IMR-90 (cell line): Measurements from ENCODE around the gene TMEM231. TPM values are rescaled to one million over a fixed set of nuclear protein-coding genes. Genes with fewer than 3 reads are reported as not detected.
A peak's percentile ranks its signal among the peaks of the same experiment; 100 is the strongest.

ENCODE experiments used
- ATAC-seq: fragments of 200-7000 bp; cut with Tn5 transposase; 2 replicates; pipeline ENCODE4 v1.9.1; 2020; ENCODE audit warnings: low read depth, mild to moderate bottlenecking, moderate library complexity
- BruUV-seq: library from RNA; stranded (reverse); fragments of 400-500 nt; replicated peaks from 2 replicates; lab custom pipeline; 2021; lab: Mats Ljungman, UMichigan
- CTCF ChIA-PET: fragments of 300-600 bp; formaldehyde crosslinking; extraction: SDS; loops from one replicate; lab custom pipeline; 2021; ENCODE audit warnings: antibody characterized with exemption; lab: Yijun Ruan, JAX
- POLR2A ChIA-PET: fragments of 300-600 bp; sonication (Branson Sonifier 250); formaldehyde crosslinking; loops from one replicate; lab custom pipeline; 2022; ENCODE audit warnings: antibody characterized with exemption; ENCODE audit not compliant: unreplicated experiment; lab: Charles Lee
- DNase-seq: peaks from one replicate; pipeline ENCODE4 v3.0.0; 2013
- H2AFZ ChIP-seq: replicated peaks from 2 replicates; pipeline ENCODE3; 2013; ENCODE audit warnings: low read length, mild to moderate bottlenecking; ENCODE audit not compliant: poor library complexity
- H2AK5ac ChIP-seq: 2 replicates; pipeline ENCODE4 v1.6.1; 2013; ENCODE audit warnings: low read depth, low read length, inconsistent platforms
- H2AK9ac ChIP-seq: replicated peaks from 2 replicates; pipeline ENCODE3; 2013; ENCODE audit warnings: mild to moderate bottlenecking, low read depth, low read length, moderate library complexity; ENCODE audit not compliant: poor library complexity
- H2BK120ac ChIP-seq: 2 replicates; pipeline ENCODE4 v1.6.1; 2013; ENCODE audit warnings: low read depth, low read length, inconsistent platforms
- H2BK15ac ChIP-seq: 3 replicates; pipeline ENCODE4 v1.6.1; 2013; ENCODE audit warnings: low read depth, low read length, inconsistent platforms
- H2BK20ac ChIP-seq: 2 replicates; pipeline ENCODE4 v1.6.1; 2013; ENCODE audit warnings: low read depth, mild to moderate bottlenecking, inconsistent platforms, low read length, moderate library complexity
- H2BK5ac ChIP-seq: 2 replicates; pipeline ENCODE4 v1.6.1; 2013; ENCODE audit warnings: mild to moderate bottlenecking, low read depth, low read length, inconsistent platforms; ENCODE audit not compliant: poor library complexity, severe bottlenecking
- H3K14ac ChIP-seq: replicated peaks from 2 replicates; pipeline ENCODE4 v1.6.1; 2013; ENCODE audit warnings: low read depth, low read length, inconsistent platforms
- H3K18ac ChIP-seq: 2 replicates; pipeline ENCODE4 v1.6.1; 2013; ENCODE audit warnings: low read depth, low read length, control low read depth
- H3K23ac ChIP-seq: 2 replicates; pipeline ENCODE4 v1.6.1; 2013; ENCODE audit warnings: low read depth, low read length, inconsistent platforms
- H3K27ac ChIP-seq: 2 replicates; pipeline ENCODE4 v1.5.1; 2013; ENCODE audit warnings: mild to moderate bottlenecking, control low read depth, low read length; ENCODE audit not compliant: insufficient read depth
- H3K27me3 ChIP-seq: 2 replicates; pipeline ENCODE4 v1.6.1; 2013; ENCODE audit warnings: low read length; ENCODE audit not compliant: control insufficient read depth, insufficient read depth
- H3K36me3 ChIP-seq: 2 replicates; pipeline ENCODE4 v1.6.1; 2013; ENCODE audit warnings: low read length, mixed read lengths; ENCODE audit not compliant: control insufficient read depth, insufficient read depth
- H3K4ac ChIP-seq: 2 replicates; pipeline ENCODE4 v1.6.1; 2013; ENCODE audit warnings: low read depth, low read length, inconsistent platforms
- H3K4me1 ChIP-seq: 2 replicates; pipeline ENCODE4 v1.6.1; 2013; ENCODE audit warnings: low read length, mixed read lengths; ENCODE audit not compliant: control insufficient read depth, insufficient read depth
- H3K4me2 ChIP-seq: 2 replicates; pipeline ENCODE4 v1.6.1; 2013; ENCODE audit warnings: low read depth, mild to moderate bottlenecking, control low read depth, low read length, moderate library complexity
- H3K4me3 ChIP-seq: 2 replicates; pipeline ENCODE4 v1.5.1; 2013; ENCODE audit warnings: low read depth, mild to moderate bottlenecking, control low read depth, low read length, moderate library complexity; ENCODE audit not compliant: insufficient read depth
- H3K56ac ChIP-seq: 2 replicates; pipeline ENCODE4 v1.6.1; 2013; ENCODE audit warnings: low read length, inconsistent platforms; ENCODE audit not compliant: insufficient read depth; ENCODE audit errors: extremely low read depth
- H3K79me1 ChIP-seq, 2 experiments: 2 replicates each; pipeline ENCODE4 v1.6.1; 2013; ENCODE audit warnings: low read length in 2 of 2, inconsistent platforms in 1 of 2, low read depth in 1 of 2
- H3K9ac ChIP-seq: 2 replicates; pipeline ENCODE4 v1.6.1; 2013; ENCODE audit warnings: low read depth, low read length, control low read depth
- H3K9me1 ChIP-seq: 2 replicates; pipeline ENCODE4 v1.6.1; 2013; ENCODE audit warnings: low read length, inconsistent platforms; ENCODE audit not compliant: insufficient read depth
- H3K9me3 ChIP-seq: 2 replicates; pipeline ENCODE4 v1.6.1; 2013; ENCODE audit warnings: low read length; ENCODE audit not compliant: control insufficient read depth, insufficient read depth
- H4K20me1 ChIP-seq: 2 replicates; pipeline ENCODE4 v1.6.1; 2013; ENCODE audit warnings: low read length, inconsistent platforms; ENCODE audit not compliant: insufficient read depth
- H4K5ac ChIP-seq: 2 replicates; pipeline ENCODE4 v1.6.1; 2013; ENCODE audit warnings: mild to moderate bottlenecking, low read depth, low read length, control low read depth
- H4K8ac ChIP-seq, 2 experiments: 2 replicates each; pipeline ENCODE4 v1.6.1; 2013; ENCODE audit warnings: low read depth in 2 of 2, low read length in 2 of 2, control low read depth in 1 of 2, inconsistent platforms in 1 of 2
- H4K91ac ChIP-seq: 2 replicates; pipeline ENCODE4 v1.6.1; 2013; ENCODE audit warnings: low read depth, low read length, inconsistent platforms; ENCODE audit not compliant: insufficient read depth
- BHLHE40 ChIP-seq: fragments of 150-350 bp; IDR thresholded peaks from 2 replicates; pipeline ENCODE4 v1.6.1; 2016; ENCODE audit warnings: mild to moderate bottlenecking, low read depth, low read length
- CEBPB ChIP-seq: IDR thresholded peaks from 2 replicates; pipeline ENCODE4 v1.6.1; 2012; ENCODE audit warnings: low read depth, low read length, improper control_type of control experiment
- CHD1 ChIP-seq: IDR thresholded peaks from 2 replicates; pipeline ENCODE4 v1.6.1; 2012; ENCODE audit warnings: low read depth, low read length, improper control_type of control experiment
- FOS ChIP-seq: fragments of 150-350 bp; IDR thresholded peaks from 2 replicates; pipeline ENCODE4 v1.6.1; 2016; ENCODE audit warnings: low read depth, low read length
- MAFK ChIP-seq: IDR thresholded peaks from 2 replicates; pipeline ENCODE4 v1.6.1; 2012; ENCODE audit warnings: low read depth, low read length, improper control_type of control experiment
- MXI1 ChIP-seq: IDR thresholded peaks from 2 replicates; pipeline ENCODE4 v1.6.1; 2012; ENCODE audit warnings: low read depth, mild to moderate bottlenecking, low read length, moderate library complexity, borderline replicate concordance
- NFE2L2 ChIP-seq: fragments of 150-350 bp; IDR thresholded peaks from 2 replicates; pipeline ENCODE4 v1.6.1; 2016; ENCODE audit warnings: low read depth, mild to moderate bottlenecking, low read length
- POLR2A ChIP-seq: IDR thresholded peaks from 2 replicates; pipeline ENCODE4 v1.6.1; 2012; ENCODE audit warnings: mild to moderate bottlenecking, low read depth, low read length
- RAD21 ChIP-seq: IDR thresholded peaks from 2 replicates; pipeline ENCODE4 v1.6.1; 2012; ENCODE audit warnings: low read length, improper control_type of control experiment
- RCOR1 ChIP-seq: IDR thresholded peaks from 2 replicates; pipeline ENCODE4 v1.6.1; 2012; ENCODE audit warnings: mild to moderate bottlenecking, low read length, improper control_type of control experiment; ENCODE audit not compliant: insufficient replicate concordance
- RFX5 ChIP-seq: IDR thresholded peaks from 2 replicates; pipeline ENCODE4 v1.8.0; 2012; ENCODE audit warnings: low read depth, mild to moderate bottlenecking, low read length, moderate library complexity
- SMC3 ChIP-seq: fragments of 150-350 bp; IDR thresholded peaks from 2 replicates; pipeline ENCODE4 v1.6.1; 2016; ENCODE audit warnings: low read depth, mild to moderate bottlenecking, antibody characterized with exemption, low read length, moderate library complexity
- WGBS, 2 experiments: methylation state at CpG; one replicate each; pipeline versions ENCODE4 v1.1.5 to v1.1.7; 2013; ENCODE audit warnings: missing lambda C conversion rate in 2 of 2; ENCODE audit not compliant: insufficient read length in 1 of 2; ENCODE audit errors: extremely low coverage in 2 of 2; 5-methylcytosine and 5-hydroxymethylcytosine counted together
- dilution Hi-C: fragments of 300-500 bp; cut with HindIII; formaldehyde crosslinking; loops from one replicate; pipeline ENCODE4 v1.14.3; 2018; ENCODE audit warnings: low sequenced_read_pairs; ENCODE audit not compliant: unreplicated experiment
- in situ Hi-C: fragments of 300-500 bp; cut with MboI; formaldehyde crosslinking; loops from 3 replicates; pipeline ENCODE4 v1.14.3; 2019; ENCODE audit warnings: low sequenced_read_pairs, inconsistent platforms, mixed read lengths
- intact Hi-C: fragments of 100-400 bp; cut with micrococcal nuclease; formaldehyde crosslinking; loops from 2 replicates; pipeline ENCODE4 v1.10.0; 2022
- polyA plus RNA-seq, 3 experiments: library from polyadenylated mRNA; depleted of rRNA; stranded (reverse); fragments of >200 nt; gene quantifications; 2 replicates each; pipeline ENCODE4 v1.2.3, GENCODE V29; 2012; ENCODE audit warnings: low replicate concordance in 1 of 3
- total RNA-seq: library from RNA; depleted of rRNA; stranded (reverse); fragments of >200 nt; gene quantifications from 2 replicates; pipeline ENCODE4 v1.2.3, GENCODE V29; 2012
- TF ChIP-seq, protein P1 (sequence below): conservative IDR thresholded peaks from 2 replicates; pipeline ENCODE4 v1.5.1; 2012; ENCODE audit warnings: mild to moderate bottlenecking, low read depth, low read length, improper control_type of control experiment
- TF ChIP-seq, protein P2 (sequence below): fragments of 150-350 bp; IDR thresholded peaks from 2 replicates; pipeline ENCODE4 v1.6.1; 2017; ENCODE audit warnings: mild to moderate bottlenecking, antibody characterized with exemption, low read length, low read depth

The TMEM231 gene
- total and polyA plus RNA-seq, 2 of the 4 experiments (the other 2 are of a cell fraction), result 10.6 to 15.4 TPM

DNA sequence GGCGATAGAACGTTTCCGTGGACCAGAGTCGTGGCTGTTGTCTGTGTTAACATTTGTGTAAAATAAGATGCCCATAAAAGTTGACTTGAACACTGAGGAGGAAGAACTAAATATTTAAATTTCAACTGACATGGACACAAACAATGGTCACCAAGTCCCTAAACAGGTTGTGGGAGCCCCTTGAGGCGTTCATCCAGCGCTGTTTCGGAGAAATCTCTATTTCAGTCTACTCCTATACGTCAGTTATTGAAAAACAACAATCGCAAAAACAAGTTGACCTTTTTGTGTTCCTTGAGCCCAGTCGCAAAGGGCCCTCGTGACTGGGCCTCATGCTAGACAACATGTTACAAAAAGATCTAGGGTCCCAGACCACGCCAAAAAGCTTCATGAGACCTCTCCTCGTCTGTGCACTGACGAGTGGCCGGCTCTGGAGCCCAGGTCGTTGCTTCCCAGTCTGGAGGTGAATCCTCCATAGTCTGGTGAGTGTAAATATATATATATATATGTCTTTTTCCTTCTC lies 439 bp upstream of the TMEM231 start:
- no peak for ATAC-seq
- H2BK5ac ChIP-seq, result peak overlapping the region; percentile 53
- peak overlapping the region; percentile 89 for H3K4me2 ChIP-seq
- peak overlapping the region; percentile 75; the same call in 1 of the 2 replicates for H3K14ac ChIP-seq
- H3K9me3 ChIP-seq, result no peaks in the 10 kb centered on the region
- H3K18ac ChIP-seq, result 0 out of 2 replicates have a peak overlapping the region, but pooled peaks have one; percentile 30
- no peak for DNase-seq
- H2AFZ ChIP-seq, result peak overlapping the region; percentile 98
- H2AK5ac ChIP-seq, result no peak overlapping the region
- no peak for TF ChIP-seq CEBPB
- no peak for TF ChIP-seq MXI1
- TF ChIP-seq NFE2L2, result no peak
- TF ChIP-seq RCOR1, result no peak
- no peak for TF ChIP-seq MAFK
- TF ChIP-seq CHD1, result no peak
- TF ChIP-seq RFX5, result no peak
- TF ChIP-seq, protein P1, sequence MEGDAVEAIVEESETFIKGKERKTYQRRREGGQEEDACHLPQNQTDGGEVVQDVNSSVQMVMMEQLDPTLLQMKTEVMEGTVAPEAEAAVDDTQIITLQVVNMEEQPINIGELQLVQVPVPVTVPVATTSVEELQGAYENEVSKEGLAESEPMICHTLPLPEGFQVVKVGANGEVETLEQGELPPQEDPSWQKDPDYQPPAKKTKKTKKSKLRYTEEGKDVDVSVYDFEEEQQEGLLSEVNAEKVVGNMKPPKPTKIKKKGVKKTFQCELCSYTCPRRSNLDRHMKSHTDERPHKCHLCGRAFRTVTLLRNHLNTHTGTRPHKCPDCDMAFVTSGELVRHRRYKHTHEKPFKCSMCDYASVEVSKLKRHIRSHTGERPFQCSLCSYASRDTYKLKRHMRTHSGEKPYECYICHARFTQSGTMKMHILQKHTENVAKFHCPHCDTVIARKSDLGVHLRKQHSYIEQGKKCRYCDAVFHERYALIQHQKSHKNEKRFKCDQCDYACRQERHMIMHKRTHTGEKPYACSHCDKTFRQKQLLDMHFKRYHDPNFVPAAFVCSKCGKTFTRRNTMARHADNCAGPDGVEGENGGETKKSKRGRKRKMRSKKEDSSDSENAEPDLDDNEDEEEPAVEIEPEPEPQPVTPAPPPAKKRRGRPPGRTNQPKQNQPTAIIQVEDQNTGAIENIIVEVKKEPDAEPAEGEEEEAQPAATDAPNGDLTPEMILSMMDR, result no peak
- no peak for TF ChIP-seq POLR2A
- TF ChIP-seq RAD21, result no peak
- TF ChIP-seq SMC3, result no peak
- no peak for TF ChIP-seq FOS
- TF ChIP-seq, protein P2, sequence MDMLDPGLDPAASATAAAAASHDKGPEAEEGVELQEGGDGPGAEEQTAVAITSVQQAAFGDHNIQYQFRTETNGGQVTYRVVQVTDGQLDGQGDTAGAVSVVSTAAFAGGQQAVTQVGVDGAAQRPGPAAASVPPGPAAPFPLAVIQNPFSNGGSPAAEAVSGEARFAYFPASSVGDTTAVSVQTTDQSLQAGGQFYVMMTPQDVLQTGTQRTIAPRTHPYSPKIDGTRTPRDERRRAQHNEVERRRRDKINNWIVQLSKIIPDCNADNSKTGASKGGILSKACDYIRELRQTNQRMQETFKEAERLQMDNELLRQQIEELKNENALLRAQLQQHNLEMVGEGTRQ, result no peak
- no peak for TF ChIP-seq BHLHE40
- H2AK9ac ChIP-seq, result no peak overlapping the region
- peaks cover 8% of the 10 kb centered on the region for H3K27me3 ChIP-seq
- H3K56ac ChIP-seq, result no peak overlapping the region
- H3K36me3 ChIP-seq, result no peaks in the 10 kb centered on the region
- H3K23ac ChIP-seq, result peak overlapping the region; percentile 62; the same call in 1 of the 2 replicates
- H4K5ac ChIP-seq, result peak overlapping the region; percentile 88
- H2BK120ac ChIP-seq, result no peak overlapping the region
- in situ Hi-C loops, result no loop called here
- H3K4me3 ChIP-seq, result peak overlapping the region; percentile 21; the same call in 1 of the 2 replicates
- no TSS peak for BruUV-seq
- peak overlapping the region; percentile 82 to 86 for H4K8ac ChIP-seq
- ChIA-PET CTCF (interaction anchor here (0.6 kb wide), 1 partner anchor 40 kb away, joined by 3 read pairs; no protein-coding TSS in a partner anchor), POLR2A (interaction anchor here (0.5 kb wide), 1 partner anchor 189 kb away, joined by 3 read pairs; no protein-coding TSS in a partner anchor)
- peak overlapping the region; percentile 57; the same call in 2 of the 3 replicates for H2BK15ac ChIP-seq
- peak overlapping the region; percentile 47 for H3K9ac ChIP-seq
- peaks cover 8% of the 10 kb centered on the region for H3K9me1 ChIP-seq
- intact Hi-C loops, result loop anchor here (5.0 kb wide), 1 partner anchor 94 kb away; the partner anchor contains the start of gene TMEM170A
- no peaks in the 10 kb centered on the region for H4K20me1 ChIP-seq
- H4K91ac ChIP-seq, result no peak overlapping the region; the same call in 1 of the 2 replicates
- 0 out of 2 replicates have a peak overlapping the region, but pooled peaks have one; percentile 7 for H3K27ac ChIP-seq
- peaks cover 5% of the 10 kb centered on the region; the same call in 1 of the 2 replicates for H3K4me1 ChIP-seq
- dilution Hi-C loops, result no loop called here
- no peak overlapping the region for H2BK20ac ChIP-seq
- H3K4ac ChIP-seq, result peak overlapping the region; percentile 16; the same call in 1 of the 2 replicates
- H3K79me1 ChIP-seq, result 0 out of 4 replicates have a peak, but pooled peaks cover 0 to 2% of the 10 kb centered on the region in 2 experiments
- 40% methylated on average over 7 of the region's 16 CpGs; no CpG with 5 or more reads in 1 of the 2 experiments for WGBS, 2 experiments
